ENCODE results near the gene NLRP7. TPM values are rescaled to one million over a fixed set of nuclear protein-coding genes. Genes with fewer than 3 reads are reported as not detected.
"Not testable (repeated sequence)": the region's sequence is repeated elsewhere in the genome, so short reads cannot be mapped to it uniquely, and the experiment has no call there.

Gene NLRP7
- total RNA-seq (2014; rRNA removed), result not detected in 2 replicates
- not detected for polyA plus RNA-seq (2012)

- no peak for DNase-seq (ENCODE audit: low read depth)
These were observed at the start of gene NLRP7 for GRCh38 chr19:54947381-54947780. Gene NLRP7, minus strand, starts transcription at chr19:54947530.

- DNase-seq (ENCODE audit: low read depth), result no peak
These were observed 48.2 kb upstream of the NLRP7 start for GRCh38 chr19:54995561-54995960.

- DNase-seq (ENCODE audit: low read depth), result not testable (repeated sequence)
These were observed 42.2 kb upstream of the NLRP7 start for GRCh38 chr19:54989531-54989930.

GRCh38 chr19:54982562-54982961 lies 35.2 kb upstream of the NLRP7 start:
- not testable (repeated sequence) for DNase-seq (ENCODE audit: low read depth)

GRCh38 chr19:54973229-54974090 lies 26.1 kb upstream of the NLRP7 start:
- not testable (repeated sequence) for DNase-seq (ENCODE audit: low read depth)

GRCh38 chr19:54971446-54971845 lies 24.1 kb upstream of the NLRP7 start:
- DNase-seq (ENCODE audit: low read depth), result not testable (repeated sequence)

GRCh38 chr19:54969647-54970046 lies 22.3 kb upstream of the NLRP7 start:
- no peak for DNase-seq (ENCODE audit: low read depth)

- DNase-seq (ENCODE audit: low read depth), result no peak
These were observed 20.3 kb upstream of the NLRP7 start for GRCh38 chr19:54967611-54968010.

GRCh38 chr19:54965055-54965454 lies 17.7 kb upstream of the NLRP7 start:
- DNase-seq (ENCODE audit: low read depth), result not testable (repeated sequence)

- DNase-seq (ENCODE audit: low read depth), result no peak
These were observed 12.5 kb upstream of the NLRP7 start for GRCh38 chr19:54959840-54960239.

- DNase-seq (ENCODE audit: low read depth), result no peak
These were observed 8.0 kb upstream of the NLRP7 start for GRCh38 chr19:54955376-54955775.

GRCh38 chr19:54953345-54953713 lies 6.0 kb upstream of the NLRP7 start:
- not testable (repeated sequence) for DNase-seq (ENCODE audit: low read depth)

GRCh38 chr19:54952591-54953344 lies 5.4 kb upstream of the NLRP7 start:
- DNase-seq (ENCODE audit: low read depth), result peak; percentile 5

- not testable (repeated sequence) for DNase-seq (ENCODE audit: low read depth)
These were observed 3.2 kb upstream of the NLRP7 start for GRCh38 chr19:54950580-54950979.

- DNase-seq (ENCODE audit: low read depth), result no peak
These were observed 2.1 kb upstream of the NLRP7 start for GRCh38 chr19:54949412-54949811.

GRCh38 chr19:54943772-54944361 lies 3.5 kb downstream of the NLRP7 start:
- not testable (repeated sequence) for DNase-seq (ENCODE audit: low read depth)

- not testable (repeated sequence) for DNase-seq (ENCODE audit: low read depth)
These were observed 7.8 kb downstream of the NLRP7 start for GRCh38 chr19:54939538-54939937.

- no peak for DNase-seq (ENCODE audit: low read depth)
These were observed 8.4 kb downstream of the NLRP7 start for GRCh38 chr19:54938906-54939305.

- no peak for DNase-seq (ENCODE audit: low read depth)
These were observed 9.4 kb downstream of the NLRP7 start for GRCh38 chr19:54937926-54938325.

GRCh38 chr19:54928299-54928698 lies 19.0 kb downstream of the NLRP7 start:
- no peak for DNase-seq (ENCODE audit: low read depth)

GRCh38 chr19:54923276-54923675 lies 24.1 kb downstream of the NLRP7 start:
- no peak for DNase-seq (ENCODE audit: low read depth)

GRCh38 chr19:54921082-54921481 lies 26.2 kb downstream of the NLRP7 start:
- DNase-seq (ENCODE audit: low read depth), result no peak
